DND-41 (cell line): ENCODE measurements around the gene CD22.

Experiments
- ATAC-seq: fragments of 200-7000 bp; cut with Tn5 transposase; 3 replicates; pipeline ENCODE4 v1.9.1; 2021; ENCODE audit warnings: low read depth; ENCODE audit not compliant: insufficient read depth
- DNase-seq: peaks from one replicate; pipeline ENCODE4 v3.0.0-alpha.2; 2020
- H2AFZ ChIP-seq: 2 replicates; pipeline ENCODE4 v1.6.0; 2012; ENCODE audit warnings: low read depth, low read length
- H3K27ac ChIP-seq: 2 replicates; pipeline ENCODE4 v1.5.1; 2012; ENCODE audit warnings: low read length, inconsistent platforms
- H3K27me3 ChIP-seq: fragments of 200-600 bp; sonication (generic); 2 replicates; pipeline ENCODE4 v1.6.0; 2012; ENCODE audit warnings: low read length, mild to moderate bottlenecking, inconsistent platforms; ENCODE audit not compliant: insufficient read depth, poor library complexity
- H3K36me3 ChIP-seq: 2 replicates; pipeline ENCODE4 v1.5.1; 2012; ENCODE audit warnings: low read length, inconsistent platforms; ENCODE audit not compliant: insufficient read depth
- H3K4me1 ChIP-seq: 2 replicates; pipeline ENCODE4 v1.5.1; 2012; ENCODE audit warnings: mild to moderate bottlenecking, low read length; ENCODE audit not compliant: insufficient read depth
- H3K4me2 ChIP-seq: 2 replicates; pipeline ENCODE4 v1.6.0; 2012; ENCODE audit warnings: mild to moderate bottlenecking, moderate library complexity, low read length, inconsistent platforms; ENCODE audit not compliant: insufficient read depth
- H3K4me3 ChIP-seq, 2 experiments: fragments of 200-600 bp in 1 of 2; shearing (Covaris generic) in 1 of 2; 2 replicates each; pipeline ENCODE4 v1.5.1; 2012 to 2016; ENCODE audit warnings: inconsistent platforms in 2 of 2, low read length in 2 of 2, mild to moderate bottlenecking in 2 of 2, low read depth in 1 of 2, moderate library complexity in 1 of 2
- H3K79me2 ChIP-seq: 2 replicates; pipeline ENCODE4 v1.6.0; 2012; ENCODE audit warnings: low read length, inconsistent platforms; ENCODE audit not compliant: insufficient read depth
- H3K9ac ChIP-seq: 2 replicates; pipeline ENCODE4 v1.6.0; 2012; ENCODE audit warnings: low read depth, mild to moderate bottlenecking, inconsistent platforms, low read length, moderate library complexity
- H3K9me3 ChIP-seq: 2 replicates; pipeline ENCODE4 v1.5.1; 2012; ENCODE audit warnings: low read length, moderate library complexity, mild to moderate bottlenecking, inconsistent platforms; ENCODE audit not compliant: insufficient read depth, severe bottlenecking
- H4K20me1 ChIP-seq: 2 replicates; pipeline ENCODE4 v1.6.0; 2012; ENCODE audit warnings: low read length; ENCODE audit not compliant: insufficient read depth
- EZH2 ChIP-seq: IDR thresholded peaks from 3 replicates; pipeline ENCODE4 v1.6.1; 2012; ENCODE audit warnings: borderline replicate concordance, low read depth, mild to moderate bottlenecking, moderate library complexity, low read length, inconsistent platforms; ENCODE audit not compliant: severe bottlenecking
- TF ChIP-seq, protein P1 (sequence below): IDR thresholded peaks from 2 replicates; pipeline ENCODE4 v1.5.1; 2012; ENCODE audit warnings: borderline replicate concordance, low read length, moderate library complexity, mild to moderate bottlenecking; ENCODE audit not compliant: poor library complexity, severe bottlenecking; ENCODE audit errors: extremely low read depth

Gene CD22

GRCh38 chr19:35337097-35337983 lies 8.4 kb downstream of the CD22 start:
- no peaks in the 10 kb centered on the region for H3K36me3 ChIP-seq
- no peak overlapping the region for H3K4me2 ChIP-seq
- no peaks in the 10 kb centered on the region for H3K27me3 ChIP-seq
- no peaks in the 10 kb centered on the region for H3K9me3 ChIP-seq
- no peak overlapping the region for H2AFZ ChIP-seq
- no peak overlapping the region for H3K4me3 ChIP-seq
- TF ChIP-seq EZH2: no peak
- TF ChIP-seq, protein P1, sequence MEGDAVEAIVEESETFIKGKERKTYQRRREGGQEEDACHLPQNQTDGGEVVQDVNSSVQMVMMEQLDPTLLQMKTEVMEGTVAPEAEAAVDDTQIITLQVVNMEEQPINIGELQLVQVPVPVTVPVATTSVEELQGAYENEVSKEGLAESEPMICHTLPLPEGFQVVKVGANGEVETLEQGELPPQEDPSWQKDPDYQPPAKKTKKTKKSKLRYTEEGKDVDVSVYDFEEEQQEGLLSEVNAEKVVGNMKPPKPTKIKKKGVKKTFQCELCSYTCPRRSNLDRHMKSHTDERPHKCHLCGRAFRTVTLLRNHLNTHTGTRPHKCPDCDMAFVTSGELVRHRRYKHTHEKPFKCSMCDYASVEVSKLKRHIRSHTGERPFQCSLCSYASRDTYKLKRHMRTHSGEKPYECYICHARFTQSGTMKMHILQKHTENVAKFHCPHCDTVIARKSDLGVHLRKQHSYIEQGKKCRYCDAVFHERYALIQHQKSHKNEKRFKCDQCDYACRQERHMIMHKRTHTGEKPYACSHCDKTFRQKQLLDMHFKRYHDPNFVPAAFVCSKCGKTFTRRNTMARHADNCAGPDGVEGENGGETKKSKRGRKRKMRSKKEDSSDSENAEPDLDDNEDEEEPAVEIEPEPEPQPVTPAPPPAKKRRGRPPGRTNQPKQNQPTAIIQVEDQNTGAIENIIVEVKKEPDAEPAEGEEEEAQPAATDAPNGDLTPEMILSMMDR: no peak
- no peaks in the 10 kb centered on the region for H3K79me2 ChIP-seq
- H3K27ac ChIP-seq: no peak overlapping the region
- no peak overlapping the region for H3K9ac ChIP-seq
- DNase-seq (no peak), ATAC-seq (no peak)
- no peaks in the 10 kb centered on the region for H4K20me1 ChIP-seq
- no peaks in the 10 kb centered on the region for H3K4me1 ChIP-seq

DNA sequence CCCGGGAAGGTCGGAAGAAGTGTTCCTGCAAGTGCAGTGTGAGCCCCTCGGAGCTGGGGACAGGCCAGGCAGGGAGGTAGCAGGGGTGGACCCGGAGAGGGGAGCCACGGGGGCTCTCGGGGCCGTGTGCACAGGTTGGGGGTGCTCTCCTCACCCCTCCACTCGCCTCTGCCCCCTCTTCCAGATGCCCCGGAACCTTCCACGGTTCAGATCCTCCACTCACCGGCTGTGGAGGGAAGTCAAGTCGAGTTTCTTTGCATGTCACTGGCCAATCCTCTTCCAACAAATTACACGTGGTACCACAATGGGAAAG lies 9.0 kb downstream of the CD22 start:
- no peaks in the 10 kb centered on the region for H3K36me3 ChIP-seq
- no peak overlapping the region for H3K4me2 ChIP-seq
- H3K79me2 ChIP-seq: no peaks in the 10 kb centered on the region
- H3K27ac ChIP-seq: no peak overlapping the region
- no peaks in the 10 kb centered on the region for H3K9me3 ChIP-seq
- H2AFZ ChIP-seq: no peak overlapping the region
- ATAC-seq (no peak), DNase-seq (no peak)
- no peak overlapping the region for H3K4me3 ChIP-seq
- H3K4me1 ChIP-seq: no peaks in the 10 kb centered on the region
- TF ChIP-seq, protein P1: no peak
- TF ChIP-seq EZH2: no peak
- H4K20me1 ChIP-seq: no peaks in the 10 kb centered on the region
- H3K27me3 ChIP-seq: no peaks in the 10 kb centered on the region
- no peak overlapping the region for H3K9ac ChIP-seq

GRCh38 chr19:35340431-35340830 lies 11.4 kb downstream of the CD22 start:
- Histone ChIP-seq H3K27me3 (no peaks in the 10 kb centered on the region), H3K27ac (no peak overlapping the region), H3K9me3 (no peaks in the 10 kb centered on the region), H4K20me1 (no peaks in the 10 kb centered on the region), H2AFZ (no peak overlapping the region), H3K4me1 (no peaks in the 10 kb centered on the region), H3K4me3 (no peak overlapping the region), H3K9ac (no peak overlapping the region), H3K79me2 (no peaks in the 10 kb centered on the region), H3K4me2 (no peak overlapping the region), H3K36me3 (no peaks in the 10 kb centered on the region)
- TF ChIP-seq, protein P1: no peak
- TF ChIP-seq EZH2: no peak
- ATAC-seq: no peak
- no peak for DNase-seq

DNA sequence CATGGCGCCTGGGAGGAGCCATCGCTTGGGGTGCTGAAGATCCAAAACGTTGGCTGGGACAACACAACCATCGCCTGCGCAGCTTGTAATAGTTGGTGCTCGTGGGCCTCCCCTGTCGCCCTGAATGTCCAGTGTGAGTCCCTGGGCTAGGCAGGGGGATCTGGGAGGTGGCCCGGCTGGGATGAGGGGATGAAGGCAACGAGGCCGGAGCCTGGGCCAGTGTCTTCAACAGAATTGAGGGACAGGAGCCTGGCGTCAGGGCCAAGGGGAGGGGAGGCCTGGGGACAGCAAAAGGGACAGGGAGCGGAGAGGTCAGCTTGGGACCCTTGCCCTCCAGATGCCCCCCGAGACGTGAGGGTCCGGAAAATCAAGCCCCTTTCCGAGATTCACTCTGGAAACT lies 12.0 kb downstream of the CD22 start:
- Histone ChIP-seq H3K79me2 (no peaks in the 10 kb centered on the region), H3K27ac (no peak overlapping the region), H3K9ac (no peak overlapping the region), H3K9me3 (no peaks in the 10 kb centered on the region), H3K27me3 (peaks cover 3% of the 10 kb centered on the region), H3K4me2 (no peak overlapping the region), H4K20me1 (no peaks in the 10 kb centered on the region), H3K4me1 (no peaks in the 10 kb centered on the region), H3K36me3 (no peaks in the 10 kb centered on the region), H3K4me3 (no peak overlapping the region), H2AFZ (no peak overlapping the region)
- ATAC-seq: no peak
- no peak for DNase-seq
- TF ChIP-seq EZH2: no peak
- TF ChIP-seq, protein P1: no peak
